Pons (tissue), 1 donor: Measurements from ENCODE around the gene PMS2.
A peak's percentile ranks its signal among the peaks of the same experiment; 100 is the strongest.
"Not testable (repeated sequence)": the region's sequence is repeated elsewhere in the genome, so short reads cannot be mapped to it uniquely, and the experiment has no call there.

Experiments
- DNase-seq: peaks from one replicate; pipeline ENCODE4 v3.0.0-alpha.2; 2016; ENCODE audit warnings: low spot score

PMS2 gene, protein sequence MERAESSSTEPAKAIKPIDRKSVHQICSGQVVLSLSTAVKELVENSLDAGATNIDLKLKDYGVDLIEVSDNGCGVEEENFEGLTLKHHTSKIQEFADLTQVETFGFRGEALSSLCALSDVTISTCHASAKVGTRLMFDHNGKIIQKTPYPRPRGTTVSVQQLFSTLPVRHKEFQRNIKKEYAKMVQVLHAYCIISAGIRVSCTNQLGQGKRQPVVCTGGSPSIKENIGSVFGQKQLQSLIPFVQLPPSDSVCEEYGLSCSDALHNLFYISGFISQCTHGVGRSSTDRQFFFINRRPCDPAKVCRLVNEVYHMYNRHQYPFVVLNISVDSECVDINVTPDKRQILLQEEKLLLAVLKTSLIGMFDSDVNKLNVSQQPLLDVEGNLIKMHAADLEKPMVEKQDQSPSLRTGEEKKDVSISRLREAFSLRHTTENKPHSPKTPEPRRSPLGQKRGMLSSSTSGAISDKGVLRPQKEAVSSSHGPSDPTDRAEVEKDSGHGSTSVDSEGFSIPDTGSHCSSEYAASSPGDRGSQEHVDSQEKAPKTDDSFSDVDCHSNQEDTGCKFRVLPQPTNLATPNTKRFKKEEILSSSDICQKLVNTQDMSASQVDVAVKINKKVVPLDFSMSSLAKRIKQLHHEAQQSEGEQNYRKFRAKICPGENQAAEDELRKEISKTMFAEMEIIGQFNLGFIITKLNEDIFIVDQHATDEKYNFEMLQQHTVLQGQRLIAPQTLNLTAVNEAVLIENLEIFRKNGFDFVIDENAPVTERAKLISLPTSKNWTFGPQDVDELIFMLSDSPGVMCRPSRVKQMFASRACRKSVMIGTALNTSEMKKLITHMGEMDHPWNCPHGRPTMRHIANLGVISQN

DNA sequence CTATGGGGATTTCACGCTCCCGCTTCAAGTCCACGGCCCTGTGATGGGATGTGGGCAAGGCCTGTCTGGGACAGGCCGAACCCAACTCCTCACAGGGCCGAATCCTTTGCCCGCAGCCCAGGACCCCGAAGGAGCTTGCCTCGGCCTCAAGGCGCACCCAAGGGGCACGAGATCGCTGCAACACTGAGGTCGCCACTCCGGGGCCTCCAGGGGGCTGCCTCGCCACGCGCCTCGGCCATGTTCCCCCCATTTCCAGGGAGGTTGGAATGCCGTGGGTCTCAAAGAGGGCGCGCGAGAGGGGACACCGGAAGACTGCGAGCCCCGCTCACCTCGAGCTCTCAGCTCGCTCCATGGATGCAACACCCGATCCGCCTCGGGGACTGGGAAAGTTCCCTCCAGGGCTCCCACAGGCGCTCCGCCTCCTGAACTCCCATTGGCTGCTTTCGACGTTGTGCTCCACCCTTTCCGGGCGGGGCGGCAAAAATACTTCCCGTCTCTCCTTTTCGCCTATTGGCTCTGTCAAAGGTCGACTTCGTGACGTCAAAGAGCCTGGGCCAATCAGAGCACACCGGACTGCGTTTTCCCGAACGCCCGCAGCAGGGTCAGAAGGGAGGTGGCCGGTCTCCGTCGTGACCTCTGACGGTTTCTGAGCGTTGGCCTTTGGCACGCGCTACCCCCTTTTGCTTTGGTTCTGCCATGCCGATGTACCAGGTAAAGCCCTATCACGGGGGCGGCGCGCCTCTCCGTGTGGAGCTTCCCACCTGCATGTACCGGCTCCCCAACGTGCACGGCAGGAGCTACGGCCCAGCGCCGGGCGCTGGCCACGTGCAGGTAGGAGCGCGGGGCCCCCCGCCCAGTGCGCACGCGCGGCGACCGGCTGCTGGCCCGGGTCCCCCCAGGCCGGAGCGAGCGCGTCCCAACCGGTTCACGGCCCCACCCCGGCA lies at the start of gene PMS2, which contains the start of gene AIMP2:
TSS of gene PMS2 (minus strand) at position 382 of the 944 bp plus-strand sequence. CDS start at position 352, 30 bp downstream.
TSS of gene AIMP2 (plus strand) at position 605 of the 944 bp plus-strand sequence. CDS start at position 697, 92 bp downstream.
- DNase-seq: peak; percentile 99

DNA sequence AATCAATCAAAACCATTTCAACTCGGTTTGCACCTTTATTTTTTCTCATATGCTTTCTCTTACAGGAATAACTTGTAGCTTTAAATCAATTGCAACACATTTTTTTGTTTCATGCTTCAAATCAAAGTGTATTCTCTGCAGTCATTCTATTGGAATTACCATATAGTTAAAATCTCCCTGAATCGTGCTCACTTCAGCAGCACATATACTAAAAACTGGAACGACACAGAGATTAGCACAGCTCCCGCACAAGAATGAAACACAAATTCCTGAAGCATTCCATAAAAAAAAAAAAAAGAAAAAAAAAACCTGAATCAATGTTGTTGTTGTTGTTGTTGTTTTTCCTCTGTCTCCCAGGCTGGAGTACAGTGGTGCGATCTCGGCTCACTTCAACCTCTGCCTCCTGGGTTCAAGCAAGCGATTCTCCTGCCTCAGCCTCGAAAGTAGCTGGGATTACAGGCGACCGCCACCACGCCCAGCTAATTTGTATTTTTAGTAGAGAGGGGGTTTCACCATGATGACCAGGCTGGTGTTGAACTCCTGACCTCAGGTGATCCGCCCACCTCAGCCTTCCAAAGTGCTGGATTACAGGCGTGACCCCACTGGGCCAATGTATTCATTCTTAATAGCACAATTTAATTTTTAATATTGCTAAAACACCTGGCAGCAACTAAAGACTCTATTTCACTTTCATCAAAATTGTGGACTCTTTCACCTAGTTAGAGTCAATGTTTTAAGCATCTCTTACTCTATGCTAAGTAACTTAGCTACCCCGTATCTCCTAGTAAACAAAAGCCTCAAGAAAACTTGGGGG lies 48.7 kb upstream of the PMS2 start:
- no peak for DNase-seq

DNA sequence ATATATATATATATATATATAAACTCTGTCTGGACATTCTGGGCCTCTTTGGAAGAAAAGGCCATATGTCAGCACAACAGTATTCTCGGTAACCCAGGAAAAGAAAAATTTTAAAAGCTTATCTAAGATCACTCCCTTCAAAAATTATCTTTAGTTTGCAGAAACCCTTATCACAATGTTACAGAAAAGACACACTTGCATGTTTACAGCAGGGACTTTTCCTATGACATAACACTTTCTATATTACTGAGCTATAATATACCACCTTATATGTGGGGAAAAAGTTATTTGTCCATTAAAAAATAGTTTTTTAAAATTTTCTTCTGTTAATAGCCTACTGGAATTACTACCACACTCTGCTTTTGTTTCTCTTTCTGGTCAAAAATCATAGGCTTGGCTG lies 47.8 kb upstream of the PMS2 start:
- no peak for DNase-seq

DNA sequence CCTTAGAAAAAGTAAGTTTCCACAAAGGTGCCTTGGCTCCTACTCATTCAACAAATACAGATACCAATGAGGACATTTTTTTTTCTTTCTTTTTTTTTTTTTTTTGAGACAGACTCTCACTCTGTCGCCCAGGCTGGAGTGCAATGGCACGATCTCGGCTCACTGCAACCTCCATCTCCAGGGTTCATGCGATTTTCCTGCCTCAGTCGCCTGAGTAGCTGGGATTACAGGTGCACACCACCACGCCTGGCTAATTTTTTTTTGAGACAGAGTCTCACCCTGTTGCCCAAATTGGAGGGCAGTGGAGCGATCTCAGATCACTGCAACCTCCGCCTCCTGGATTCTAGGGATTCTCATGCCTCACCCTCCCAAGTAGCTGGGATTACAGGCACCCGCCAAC lies 42.3 kb upstream of the PMS2 start:
- DNase-seq: not testable (repeated sequence)

DNA sequence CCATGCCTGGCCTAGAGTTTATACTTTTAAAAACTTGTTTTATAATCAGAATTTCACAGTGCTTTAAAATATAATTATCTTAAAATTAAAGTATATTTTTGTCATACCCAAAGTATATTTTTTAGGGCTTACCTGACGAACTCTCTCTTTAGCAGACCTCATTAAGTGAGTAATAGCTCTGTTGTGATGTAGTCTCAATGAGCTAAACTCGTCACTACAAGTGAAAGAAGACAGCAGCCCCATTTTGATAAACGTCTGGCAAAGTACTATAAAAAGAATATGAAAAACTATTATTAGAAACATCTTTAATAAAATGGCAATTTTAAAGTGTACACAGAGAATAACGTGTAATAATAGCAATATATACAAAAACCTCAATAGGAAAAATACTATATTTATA lies 40.9 kb upstream of the PMS2 start:
- DNase-seq: no peak

DNA sequence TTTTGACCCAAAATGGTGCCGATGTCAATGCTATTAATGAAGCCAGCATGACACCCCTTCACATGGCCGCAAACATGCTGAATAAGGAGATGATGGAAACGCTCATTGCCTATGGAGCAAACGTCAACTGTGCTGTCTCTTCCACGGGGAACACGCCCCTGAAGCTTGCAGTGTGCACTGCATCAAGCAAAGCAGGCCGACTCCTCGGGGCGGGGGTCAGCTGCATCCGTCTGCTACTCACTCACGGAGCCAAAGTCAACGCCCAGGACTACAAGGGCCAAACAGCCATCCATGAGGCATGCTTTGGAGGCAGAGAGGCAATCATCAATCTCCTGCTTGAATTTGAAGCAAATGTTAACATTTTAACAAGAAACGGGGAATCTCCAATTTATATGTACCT lies 26.8 kb upstream of the PMS2 start:
- no peak for DNase-seq

DNA sequence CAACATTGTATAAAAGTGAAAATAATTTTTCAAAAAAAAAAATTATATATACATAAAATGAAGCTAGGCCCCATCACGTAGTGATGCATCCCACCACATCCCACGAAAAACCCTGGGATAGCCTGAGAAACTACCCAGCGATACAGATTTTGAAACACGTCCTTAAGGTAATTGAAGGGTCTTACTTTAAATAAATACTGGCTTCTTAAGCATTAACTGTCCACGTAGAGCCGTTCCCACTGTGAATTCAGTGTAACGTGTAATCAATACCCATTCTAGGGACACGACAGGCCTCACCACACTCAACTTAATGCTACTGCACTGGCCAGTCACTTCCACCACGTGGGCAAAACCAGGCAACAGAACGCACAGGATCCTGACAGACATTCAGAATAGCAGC lies 26.3 kb upstream of the PMS2 start:
- DNase-seq: no peak

DNA sequence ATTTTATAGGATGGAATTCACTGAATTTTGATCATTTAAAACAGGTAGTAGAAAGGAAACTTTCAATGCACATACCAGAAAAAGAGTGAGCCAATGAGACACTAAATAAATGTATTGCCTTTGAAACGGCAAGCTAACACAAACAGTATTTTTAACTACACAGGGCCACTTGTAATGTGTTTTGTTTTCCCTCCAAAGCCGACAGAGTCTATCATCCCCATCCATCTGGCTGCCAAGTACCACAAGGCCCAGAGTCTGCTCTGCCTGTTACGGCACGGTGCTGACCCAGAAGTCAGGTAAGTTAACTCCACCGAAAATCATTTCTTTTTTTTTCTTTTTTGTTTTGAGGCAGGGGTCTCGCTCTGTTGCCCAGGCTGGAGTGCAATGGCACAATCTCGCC lies 23.8 kb upstream of the PMS2 start:
- DNase-seq: peak; percentile 50

DNA sequence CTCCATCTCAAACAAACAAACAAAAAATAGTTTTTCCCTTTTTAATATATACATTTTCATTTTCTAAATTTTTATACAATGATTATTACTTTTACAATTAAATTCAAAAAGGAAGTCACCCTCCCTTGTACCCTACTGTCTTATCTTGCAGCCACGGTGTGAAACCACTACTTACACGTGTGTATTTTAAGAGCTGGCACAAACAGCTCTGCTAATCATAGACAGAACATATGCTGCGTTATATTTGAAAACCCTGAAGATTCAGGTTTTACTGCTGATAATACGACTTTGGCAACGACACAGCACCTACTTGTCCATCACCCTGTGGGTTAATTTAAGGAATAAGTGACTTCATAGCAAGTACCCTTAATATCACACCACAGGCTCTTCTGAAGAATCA lies 23.3 kb upstream of the PMS2 start:
- DNase-seq: no peak

DNA sequence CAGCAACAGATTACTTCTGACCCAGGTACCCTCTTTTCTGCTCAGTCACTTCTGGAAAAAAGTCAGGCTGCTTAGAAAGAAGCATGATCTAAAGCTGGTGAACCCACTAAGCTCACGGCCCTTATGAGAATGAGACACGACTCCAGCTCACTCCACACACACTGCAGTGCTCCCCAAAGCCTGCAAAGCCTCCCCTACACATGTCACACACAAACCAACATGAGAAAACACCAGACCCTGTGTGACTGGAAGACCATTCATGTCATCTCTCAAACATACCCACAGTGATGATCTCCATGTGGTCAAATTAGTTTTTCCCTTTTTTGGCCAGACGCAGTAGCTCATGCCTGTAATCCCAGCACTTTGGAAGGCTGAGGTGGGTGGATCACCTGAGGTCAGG lies 22.7 kb upstream of the PMS2 start:
- DNase-seq: no peak

DNA sequence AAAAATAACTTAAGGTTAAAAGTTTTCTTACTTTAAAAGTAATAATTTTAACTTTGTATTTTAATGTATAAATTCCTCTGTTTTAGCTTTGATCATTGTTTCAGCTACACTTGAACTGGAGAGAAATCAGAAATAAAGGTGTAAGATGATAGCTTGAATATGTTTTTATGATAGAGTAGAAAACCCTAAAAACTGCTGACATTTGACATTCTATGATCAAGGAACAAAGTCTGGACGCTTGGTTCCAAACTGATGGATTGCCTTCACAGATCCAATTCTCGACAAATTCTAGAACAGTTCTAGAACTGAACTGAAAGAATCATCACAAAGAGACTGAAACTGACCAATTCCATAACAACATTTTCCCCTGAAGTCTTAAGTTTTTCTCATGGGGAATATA lies 22.1 kb upstream of the PMS2 start, which contains the start of gene ANKRD61:
TSS of gene ANKRD61 (plus strand) at position 389 of the 400 bp plus-strand sequence. CDS start at position 389, 0 bp downstream.
- no peak for DNase-seq

DNA sequence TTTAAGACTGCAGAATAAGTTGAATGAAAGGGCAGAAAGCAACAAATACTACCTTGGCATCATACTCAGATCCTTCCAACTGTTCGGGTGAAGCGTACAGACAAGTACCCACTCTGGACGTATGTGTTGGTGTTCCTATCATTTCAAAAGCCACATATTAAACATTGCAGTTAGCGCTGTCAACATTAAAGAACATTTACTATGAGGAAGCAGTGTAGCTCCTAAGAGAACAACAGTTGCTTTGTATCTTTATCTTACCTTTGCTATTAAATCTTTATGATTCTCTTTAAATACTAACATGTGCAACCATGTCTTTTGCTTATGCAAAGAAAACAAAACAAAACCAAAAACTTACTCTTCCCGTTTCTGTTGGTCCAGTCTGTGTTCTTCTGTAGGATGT lies 19.7 kb upstream of the PMS2 start:
- DNase-seq: no peak

DNA sequence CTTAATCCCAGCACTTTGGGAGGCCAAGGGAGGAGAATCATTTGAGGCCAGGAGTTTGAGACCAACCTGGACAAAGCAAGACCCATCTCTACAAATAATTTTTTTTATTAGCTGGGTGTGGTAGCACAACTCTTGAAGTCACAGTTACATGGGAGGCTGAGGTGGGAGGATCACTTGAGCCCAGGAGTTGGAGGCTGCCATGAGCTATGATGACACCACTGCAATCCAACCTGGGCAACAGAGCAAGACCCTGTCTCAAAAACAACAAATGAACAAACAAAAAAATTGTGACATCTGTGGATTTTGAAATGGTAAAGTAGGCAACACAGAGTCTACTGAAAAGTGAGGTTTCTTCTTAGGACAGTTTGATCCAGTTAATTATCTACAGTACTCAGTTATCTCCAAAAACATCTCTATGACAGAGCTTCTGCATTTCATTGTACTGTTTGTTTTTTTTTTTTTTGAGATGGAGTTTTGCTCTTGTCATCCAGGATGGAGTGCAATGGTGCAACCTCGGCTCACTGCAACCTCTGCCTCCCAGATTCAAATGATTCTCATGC lies 19.0 kb upstream of the PMS2 start:
- no peak for DNase-seq

DNA sequence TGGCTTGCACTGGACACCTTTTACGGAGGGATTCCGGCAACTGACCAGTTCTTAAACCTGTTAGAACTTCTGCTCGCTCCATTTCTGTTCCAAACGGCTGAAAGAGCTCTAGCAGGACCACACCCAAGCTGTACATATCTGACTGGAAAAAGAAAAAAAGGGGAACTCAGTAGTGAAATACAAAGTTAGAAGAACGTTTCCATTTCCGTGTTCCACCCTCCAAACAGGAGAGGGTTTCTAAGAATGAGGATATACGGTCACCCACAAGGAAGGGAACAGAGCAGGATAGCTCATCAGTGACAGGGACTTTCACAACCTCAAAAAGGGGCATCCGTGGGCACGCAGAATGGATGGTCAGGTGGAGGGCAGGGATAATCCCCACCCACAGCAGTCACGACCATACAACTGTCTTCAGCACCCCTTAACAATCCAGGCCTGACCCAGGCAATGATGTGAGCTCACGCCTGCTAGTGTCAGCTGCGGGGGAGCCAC lies 18.0 kb upstream of the PMS2 start:
- peak; percentile 8 for DNase-seq

DNA sequence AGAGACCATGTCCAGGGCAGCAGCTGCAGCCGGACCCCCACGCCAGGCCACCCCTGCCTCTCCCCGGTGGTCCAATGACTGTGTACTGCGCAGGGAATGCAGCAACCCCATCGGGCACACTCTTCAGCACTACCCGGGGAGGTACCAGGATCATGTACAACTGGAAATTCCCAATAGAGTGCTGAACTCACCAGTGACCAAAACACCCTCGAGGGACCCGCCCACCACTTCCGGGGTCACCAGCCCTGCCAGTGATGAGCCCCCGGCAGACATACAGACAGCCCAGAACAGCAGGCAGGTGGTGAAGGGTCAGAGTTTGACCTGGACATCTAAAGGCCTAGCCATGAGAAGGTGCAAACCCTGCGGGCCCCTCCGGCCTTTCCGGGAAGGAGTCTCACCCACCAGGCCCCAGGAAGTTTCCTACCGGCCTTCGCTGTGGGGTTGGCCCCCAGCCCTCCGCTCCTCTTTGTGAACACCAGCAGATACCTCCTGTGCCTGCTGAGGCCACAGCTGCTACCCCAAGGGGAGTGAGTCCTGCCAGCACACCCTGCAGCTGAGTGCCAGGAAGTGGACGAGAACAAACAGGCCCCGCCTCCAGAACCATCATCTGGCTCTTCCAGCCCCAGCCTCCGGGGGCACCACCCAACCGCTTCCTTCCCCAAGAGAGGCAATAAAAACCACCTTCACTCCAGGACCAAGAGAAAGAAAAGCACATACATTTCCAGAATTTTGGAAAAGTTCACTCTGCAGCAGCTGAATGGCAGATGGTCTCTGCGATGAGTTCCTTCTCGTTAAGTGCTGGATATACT lies 17.4 kb upstream of the PMS2 start:
- peak; percentile 44 for DNase-seq

DNA sequence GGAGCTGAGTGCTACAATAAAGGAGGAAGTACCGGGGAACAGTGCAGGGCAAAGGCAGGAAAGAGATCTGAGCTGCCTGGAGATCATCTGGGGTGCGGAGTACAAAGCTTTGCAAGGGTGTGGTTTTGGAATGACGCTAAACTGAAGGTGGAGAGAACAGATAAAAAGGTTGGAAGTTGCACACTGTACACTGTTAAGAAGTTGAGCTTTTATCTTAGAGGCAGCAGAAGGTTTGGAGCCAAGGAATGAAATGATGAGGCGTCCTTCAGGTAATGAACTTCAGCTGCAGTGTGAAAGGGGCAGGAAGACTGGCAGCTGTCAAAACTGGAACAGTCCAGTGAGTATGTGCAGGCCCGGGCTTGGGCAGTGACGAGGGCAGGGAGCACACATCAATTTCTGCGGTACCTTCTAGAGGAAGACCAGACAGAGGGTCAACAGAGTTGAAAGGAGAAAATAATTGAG lies 15.2 kb upstream of the PMS2 start:
- DNase-seq: no peak

DNA sequence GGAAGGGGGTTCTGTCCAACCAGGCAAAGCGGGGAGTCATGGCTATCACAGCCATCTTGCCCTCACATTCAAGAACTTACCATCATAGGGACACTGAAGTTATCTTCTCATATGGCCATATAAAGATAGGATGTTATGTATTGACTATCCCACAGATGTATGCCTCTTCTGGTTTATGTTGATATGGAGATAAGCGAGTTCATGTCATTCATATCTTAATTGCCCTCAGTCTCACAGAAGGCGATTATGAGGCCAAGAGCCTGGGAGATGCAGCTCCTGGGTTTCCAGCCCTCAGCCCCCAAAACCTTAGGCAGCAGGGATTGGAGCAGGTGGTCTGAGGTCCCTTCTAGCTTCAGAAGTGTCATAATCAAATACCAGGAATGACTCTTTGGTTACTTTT lies 13.9 kb upstream of the PMS2 start:
- no peak for DNase-seq

DNA sequence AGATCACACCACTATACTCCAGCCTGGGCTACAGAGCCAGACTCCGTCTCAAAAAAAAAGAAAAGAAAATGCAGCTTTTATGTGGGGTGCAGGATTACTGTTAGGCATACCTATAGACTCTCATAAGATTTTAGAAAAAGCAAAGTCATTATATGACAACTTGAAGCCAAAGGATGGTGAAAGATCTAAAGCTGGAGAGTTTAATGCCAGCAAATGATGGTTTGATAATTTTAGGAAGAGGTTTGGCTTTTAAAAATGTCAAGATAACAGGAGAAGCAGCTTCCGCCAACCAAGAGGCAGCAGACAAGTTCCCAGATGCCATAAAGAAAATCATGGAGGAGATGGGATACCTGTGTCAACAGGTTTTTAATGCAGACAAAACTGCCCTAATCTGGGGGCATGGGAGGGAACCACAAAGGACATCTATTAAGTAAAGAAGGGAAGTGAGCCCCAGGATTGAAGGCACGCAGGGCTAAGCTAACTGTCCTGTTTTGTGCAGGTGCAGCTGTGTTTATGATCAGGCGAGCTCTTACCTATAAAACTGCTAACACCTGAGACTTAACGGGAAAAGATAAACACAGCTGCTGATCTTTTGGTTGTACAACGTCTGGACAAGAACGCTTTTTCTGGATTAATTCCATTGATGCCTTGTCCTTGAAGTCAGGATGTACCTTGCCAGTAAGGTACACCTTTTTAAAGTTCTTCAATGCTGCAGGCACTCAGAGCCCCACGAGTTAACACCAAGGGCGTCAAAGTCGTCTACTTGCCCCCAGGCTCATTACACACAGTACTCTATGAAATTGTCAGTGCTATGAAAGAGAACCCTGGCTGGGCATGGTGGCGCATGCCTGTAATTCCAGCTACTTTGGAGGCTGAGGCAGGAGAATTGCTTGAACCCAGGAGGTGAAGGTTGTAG lies 11.8 kb upstream of the PMS2 start:
- DNase-seq: no peak

DNA sequence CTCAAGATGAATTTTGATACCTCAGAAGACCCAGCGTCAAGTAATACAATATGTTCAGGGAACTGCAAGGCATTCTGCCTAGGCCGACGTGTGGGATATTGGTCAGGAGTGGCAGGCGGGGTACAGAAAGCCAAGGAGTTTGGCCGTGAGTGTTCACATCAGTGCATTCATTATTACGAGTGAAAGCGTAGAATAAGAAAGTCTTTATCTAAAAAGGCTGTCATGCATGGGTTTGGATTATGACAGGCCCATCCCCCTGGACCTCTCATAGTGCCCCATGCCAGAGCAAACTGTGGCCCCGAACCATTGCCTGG lies 7.8 kb upstream of the PMS2 start:
- no peak for DNase-seq
